ENCODE results near the gene GPC5. TPM values are rescaled to one million over a fixed set of nuclear protein-coding genes. Genes with fewer than 3 reads are reported as not detected.

The GPC5 gene
- total and polyA plus RNA-seq, 4 donors = 0.51 to 22.4 (median 2.0) TPM

- no peak overlapping the region for H3K27ac ChIP-seq (ENCODE audit: low read depth in 1 of 2, low read length in 2 of 2)
- 83% methylated on average over 2 of the region's 2 CpGs for WGBS
- no peak overlapping the region for H3K4me3 ChIP-seq (ENCODE audit: low read depth in 1 of 3, low read length in 3 of 3)
- H3K36me3 ChIP-seq (ENCODE audit: control insufficient read depth in 4 of 4, insufficient read depth in 3 of 4, low read depth in 1 of 4, low read length in 3 of 4) = no peaks in the 10 kb centered on the region
- TF ChIP-seq YY1 (IDR thresholded peaks at IDR 0.05) = no peak
- no peak for TF ChIP-seq FOXA2 (IDR thresholded peaks at IDR 0.05)
- TF ChIP-seq HNF4A (conservative IDR thresholded peaks at IDR 0.05) = no peak
- no peak for TF ChIP-seq RXRA (IDR thresholded peaks at IDR 0.05)
- no peak for TF ChIP-seq CTCF (IDR thresholded peaks at IDR 0.05; ENCODE audit: low read depth, low read length, missing input control)
- H3K9ac ChIP-seq (ENCODE audit: low read depth in 1 of 2, low read length in 2 of 2) = no peak overlapping the region
- H3K27me3 ChIP-seq (ENCODE audit: control insufficient read depth in 4 of 4, insufficient read depth in 4 of 4, low read length in 3 of 4) = no peaks in the 10 kb centered on the region
- H3K4me1 ChIP-seq (ENCODE audit: control insufficient read depth in 4 of 4, insufficient read depth in 4 of 4, low read length in 3 of 4) = no peaks in the 10 kb centered on the region
- H3K9me3 ChIP-seq (ENCODE audit: control insufficient read depth in 4 of 4, low read length in 3 of 4) = no peaks in the 10 kb centered on the region
- DNase-seq (ENCODE audit: low spot score) = no peak
Measured at GRCh38 chr13:92609376-92609775, 1211.0 kb downstream of the GPC5 start.

GRCh38 chr13:92612892-92613291 is 1214.5 kb downstream of the GPC5 start:
- no peak for DNase-seq (ENCODE audit: low spot score)
- no peaks in the 10 kb centered on the region for H3K36me3 ChIP-seq (ENCODE audit: control insufficient read depth in 4 of 4, insufficient read depth in 3 of 4, low read depth in 1 of 4, low read length in 3 of 4)
- TF ChIP-seq ATF3 (IDR thresholded peaks at IDR 0.05) = no peak
- no peak for TF ChIP-seq YY1 (IDR thresholded peaks at IDR 0.05)
- TF ChIP-seq REST (IDR thresholded peaks at IDR 0.05) = no peak
- no peak for TF ChIP-seq HNF4A (conservative IDR thresholded peaks at IDR 0.05)
- no peak for TF ChIP-seq TAF1 (conservative IDR thresholded peaks at IDR 0.05)
- TF ChIP-seq HNF4G (IDR thresholded peaks at IDR 0.05) = no peak
- TF ChIP-seq RAD21 (IDR thresholded peaks at IDR 0.05) = no peak
- TF ChIP-seq CTCF (IDR thresholded peaks at IDR 0.05; ENCODE audit: low read depth, low read length, missing input control) = no peak
- TF ChIP-seq EGR1 (IDR thresholded peaks at IDR 0.05; ENCODE audit: low read depth in 2 of 2) = no peak
- no peak for TF ChIP-seq JUND (IDR thresholded peaks at IDR 0.05)
- no peak for TF ChIP-seq MAX (IDR thresholded peaks at IDR 0.05)
- no peak for TF ChIP-seq SP1 (IDR thresholded peaks at IDR 0.05)
- TF ChIP-seq ZBTB33 (IDR thresholded peaks at IDR 0.05) = no peak
- no peak for TF ChIP-seq RXRA (IDR thresholded peaks at IDR 0.05)
- TF ChIP-seq NR2F2 (IDR thresholded peaks at IDR 0.05) = no peak
- no peak for TF ChIP-seq FOXA2 (IDR thresholded peaks at IDR 0.05)
- TF ChIP-seq FOXA1 (IDR thresholded peaks at IDR 0.05) = no peak
- no peak for TF ChIP-seq GABPA (IDR thresholded peaks at IDR 0.05 in 1 of 2, conservative IDR thresholded peaks at IDR 0.05 in 1 of 2)
- no peaks in the 10 kb centered on the region for H3K9me3 ChIP-seq (ENCODE audit: control insufficient read depth in 4 of 4, low read length in 3 of 4)
- H3K4me1 ChIP-seq (ENCODE audit: control insufficient read depth in 4 of 4, insufficient read depth in 4 of 4, low read length in 3 of 4) = no peaks in the 10 kb centered on the region
- H3K9ac ChIP-seq (ENCODE audit: low read depth in 1 of 2, low read length in 2 of 2) = no peak overlapping the region
- WGBS = 95% methylated on average over 3 of the region's 3 CpGs
- H3K27ac ChIP-seq (ENCODE audit: low read depth in 1 of 2, low read length in 2 of 2) = no peak overlapping the region
- H3K27me3 ChIP-seq (ENCODE audit: control insufficient read depth in 4 of 4, insufficient read depth in 4 of 4, low read length in 3 of 4) = no peaks in the 10 kb centered on the region
- no peak overlapping the region for H3K4me3 ChIP-seq (ENCODE audit: low read depth in 1 of 3, low read length in 3 of 3)
